ENCODE data around the gene TPO. TPM values are rescaled to one million over a fixed set of nuclear protein-coding genes. Genes with fewer than 3 reads are reported as not detected.

Gene TPO
- polyA plus RNA-seq, 1 donor from 2014 or later: not detected

- H3K9ac ChIP-seq (ENCODE audit: low read length): no peak overlapping the region
- no peak overlapping the region for H3K4me2 ChIP-seq (ENCODE audit: low read length)
- H3K79me2 ChIP-seq (replicated peaks; ENCODE audit: insufficient read depth, low read length): no peaks in the 10 kb centered on the region
- H3K9me2 ChIP-seq (ENCODE audit: insufficient read depth, low read length): no peaks in the 10 kb centered on the region
- no peak overlapping the region for H3K27ac ChIP-seq (ENCODE audit: low read length)
- H3K9me3 ChIP-seq (ENCODE audit: low read length): no peaks in the 10 kb centered on the region
- no peaks in the 10 kb centered on the region for H3F3A ChIP-seq (ENCODE audit: insufficient read depth, low read length, poor library complexity, severe bottlenecking)
- no peak overlapping the region for H3K4me3 ChIP-seq (ENCODE audit: low read length)
- H2AFZ ChIP-seq (ENCODE audit: low read depth, low read length): no peak overlapping the region
- no peaks in the 10 kb centered on the region for H4K20me1 ChIP-seq (ENCODE audit: insufficient read depth)
- H3K36me3 ChIP-seq (ENCODE audit: insufficient read depth, low read length): no peaks in the 10 kb centered on the region
- H3K27me3 ChIP-seq (ENCODE audit: insufficient read depth, low read depth, low read length): no peaks in the 10 kb centered on the region
- TF ChIP-seq MXI1 (conservative IDR thresholded peaks at IDR 0.05; ENCODE audit: poor library complexity, severe bottlenecking) (no peak), TAF1 (IDR thresholded peaks at IDR 0.05; ENCODE audit: low read depth) (no peak), EP300 (conservative IDR thresholded peaks at IDR 0.05; ENCODE audit: poor library complexity, severe bottlenecking) (no peak), REST (IDR thresholded peaks at IDR 0.05; ENCODE audit: borderline replicate concordance) (no peak), POLR2AphosphoS5 (IDR thresholded peaks at IDR 0.05) (no peak), SMC3 (conservative IDR thresholded peaks at IDR 0.05; ENCODE audit: poor library complexity) (no peak), RAD21 (conservative IDR thresholded peaks at IDR 0.05) (no peak), EZH2 (IDR thresholded peaks at IDR 0.05; ENCODE audit: borderline replicate concordance, insufficient read depth, low read length, poor library complexity, severe bottlenecking) (no peak), CTCF (IDR thresholded peaks at IDR 0.05; ENCODE audit: poor library complexity, severe bottlenecking) (no peak)
These were observed 2.2 kb downstream of the TPO start for GRCh38 chr2:1415501-1415900.

GRCh38 chr2:1418566-1418965, 5.3 kb downstream of the TPO start:
- Histone ChIP-seq H3K9me3 (ENCODE audit: low read length) (no peaks in the 10 kb centered on the region), H3K27ac (ENCODE audit: low read length) (no peak overlapping the region)
- TF ChIP-seq TAF1 (IDR thresholded peaks at IDR 0.05; ENCODE audit: low read depth) (no peak), EP300 (conservative IDR thresholded peaks at IDR 0.05; ENCODE audit: poor library complexity, severe bottlenecking) (no peak), CTCF (IDR thresholded peaks at IDR 0.05; ENCODE audit: poor library complexity, severe bottlenecking) (no peak), SMC3 (conservative IDR thresholded peaks at IDR 0.05; ENCODE audit: poor library complexity) (no peak)

More at GRCh38 chr2:1418566-1418965, 5.3 kb downstream of the TPO start:
- Histone ChIP-seq H3K4me3 (ENCODE audit: low read length) (no peak overlapping the region), H3K4me2 (ENCODE audit: low read length) (no peak overlapping the region), H2AFZ (ENCODE audit: low read depth, low read length) (no peak overlapping the region), H3K9ac (ENCODE audit: low read length) (no peak overlapping the region), H3K79me2 (replicated peaks; ENCODE audit: insufficient read depth, low read length) (no peaks in the 10 kb centered on the region), H3K36me3 (ENCODE audit: insufficient read depth, low read length) (no peaks in the 10 kb centered on the region), H3F3A (ENCODE audit: insufficient read depth, low read length, poor library complexity, severe bottlenecking) (no peaks in the 10 kb centered on the region), H3K9me2 (ENCODE audit: insufficient read depth, low read length) (no peaks in the 10 kb centered on the region), H3K27me3 (ENCODE audit: insufficient read depth, low read depth, low read length) (no peaks in the 10 kb centered on the region), H4K20me1 (ENCODE audit: insufficient read depth) (no peaks in the 10 kb centered on the region)
